Activated T-cell treated with anti-CD3 and anti-CD28 coated beads for 1 hour (primary cell): ENCODE measurements around the gene ARMC8.

Experiments
- DNase-seq: peaks from one replicate; pipeline ENCODE4 v3.0.0-alpha.2; 2020; ENCODE audit warnings: low read depth

Gene ARMC8

DNA sequence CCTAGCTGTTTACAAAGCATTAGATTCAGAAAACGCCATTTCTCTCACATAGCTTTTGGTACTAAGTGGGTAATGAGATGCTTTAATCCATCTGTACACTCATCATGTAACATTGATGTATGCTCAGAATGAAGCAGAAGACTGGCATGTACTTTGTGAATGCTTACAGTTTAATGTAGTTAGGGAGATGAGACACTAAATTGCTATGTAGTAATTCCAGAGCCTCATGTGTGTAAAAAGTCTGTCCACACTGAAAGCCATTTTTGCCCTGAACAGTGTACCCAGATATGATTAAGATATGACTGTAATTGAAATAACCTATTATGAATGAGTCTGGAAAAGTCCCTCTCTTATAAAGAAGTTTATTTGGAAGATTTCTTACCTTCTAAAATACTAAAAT lies 66.5 kb downstream of the ARMC8 start:
- no peak for DNase-seq

DNA sequence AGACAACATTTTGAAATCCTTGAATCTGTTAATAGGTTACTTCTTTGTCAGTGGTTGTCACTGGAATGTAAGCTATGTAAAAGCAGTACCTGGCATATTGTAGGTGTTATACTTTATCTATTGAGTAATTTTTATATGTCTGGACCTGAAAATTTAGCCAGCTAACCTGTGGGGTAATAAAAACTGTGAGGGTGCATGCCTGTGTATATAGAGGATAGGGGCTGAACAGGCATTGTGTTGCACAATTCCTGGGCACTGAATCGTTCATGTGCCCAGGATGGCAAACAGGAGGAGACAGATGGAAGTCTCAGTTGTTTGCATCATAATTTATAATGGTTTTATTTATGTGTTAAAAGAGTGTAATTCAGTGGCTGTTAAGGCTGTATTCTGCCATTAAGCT lies 67.1 kb downstream of the ARMC8 start:
- no peak for DNase-seq

DNA sequence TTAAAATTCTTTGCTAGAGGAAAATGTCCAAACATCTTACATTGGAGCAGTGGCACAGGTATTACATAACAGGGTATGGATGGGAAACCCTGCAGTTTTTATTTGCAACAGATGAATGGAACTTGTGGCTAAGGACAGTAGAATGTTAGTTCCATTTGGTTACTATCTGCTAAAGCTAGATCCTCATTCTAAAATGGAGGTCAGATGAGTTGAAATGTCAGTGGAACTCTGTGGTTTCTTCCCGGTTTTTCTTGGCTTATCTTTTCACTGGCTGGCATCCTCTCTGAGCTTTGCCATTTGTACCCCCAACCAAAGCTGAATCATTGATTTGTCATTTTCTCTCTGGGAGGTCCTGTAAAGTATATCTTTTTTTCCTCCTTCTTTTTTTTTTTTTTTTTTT lies 68.9 kb downstream of the ARMC8 start:
- DNase-seq = no peak

DNA sequence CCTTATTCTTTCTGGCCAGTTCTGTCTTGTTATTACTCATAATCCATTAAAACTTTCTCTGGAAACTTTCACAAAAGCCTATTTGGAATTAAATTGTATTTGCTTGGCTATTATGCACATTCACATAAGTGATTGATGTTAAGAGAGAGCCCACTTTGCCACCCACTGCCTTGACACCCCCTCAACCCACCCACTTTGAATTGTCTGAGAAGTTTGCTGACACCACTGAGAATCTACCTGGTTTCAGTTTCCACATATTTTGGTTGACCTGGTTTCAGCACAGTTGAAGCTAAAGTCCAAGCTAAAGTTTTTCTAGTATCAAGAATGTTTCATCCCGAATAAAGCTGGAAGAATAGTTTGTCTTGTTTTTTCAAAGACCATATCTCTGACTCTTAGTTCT lies 70.9 kb downstream of the ARMC8 start:
- DNase-seq = no peak

DNA sequence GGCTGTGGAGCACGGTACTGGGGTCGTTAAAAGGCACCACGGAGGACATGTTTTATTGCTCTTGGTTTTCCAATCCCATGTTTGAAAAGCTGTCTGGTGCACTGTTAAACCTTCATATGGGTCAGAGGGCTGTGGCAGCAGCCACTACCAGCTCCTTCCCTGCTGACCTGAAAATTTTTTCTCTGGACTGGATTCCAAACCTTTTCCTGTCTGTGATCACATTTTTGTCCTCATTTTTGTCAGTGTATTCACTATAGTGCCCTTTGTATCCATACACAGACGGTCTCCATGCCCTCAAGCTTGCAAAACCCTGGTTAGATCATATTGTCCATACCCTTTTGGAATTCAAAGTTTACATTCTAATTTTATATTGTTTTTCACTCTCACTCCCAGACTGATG lies 72.0 kb downstream of the ARMC8 start:
- no peak for DNase-seq

DNA sequence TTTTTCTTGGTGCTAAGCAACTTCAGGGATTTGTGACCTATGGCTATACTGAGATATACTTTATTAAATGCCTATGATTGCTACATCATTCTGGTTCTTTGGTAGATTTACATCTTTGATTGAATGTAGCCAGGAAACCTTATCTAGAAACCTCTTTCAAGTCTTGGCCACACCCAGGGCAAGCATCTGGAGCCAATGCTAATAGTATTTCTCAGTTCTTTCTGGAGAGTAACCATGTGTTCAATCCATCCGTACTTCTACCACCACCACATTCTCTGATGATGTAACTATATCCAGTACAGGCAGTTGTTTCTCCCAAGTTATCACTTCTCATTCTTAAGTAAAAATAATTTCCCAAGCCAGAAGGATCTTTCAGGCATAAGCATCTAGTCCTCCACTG lies 73.5 kb downstream of the ARMC8 start:
- DNase-seq = no peak

DNA sequence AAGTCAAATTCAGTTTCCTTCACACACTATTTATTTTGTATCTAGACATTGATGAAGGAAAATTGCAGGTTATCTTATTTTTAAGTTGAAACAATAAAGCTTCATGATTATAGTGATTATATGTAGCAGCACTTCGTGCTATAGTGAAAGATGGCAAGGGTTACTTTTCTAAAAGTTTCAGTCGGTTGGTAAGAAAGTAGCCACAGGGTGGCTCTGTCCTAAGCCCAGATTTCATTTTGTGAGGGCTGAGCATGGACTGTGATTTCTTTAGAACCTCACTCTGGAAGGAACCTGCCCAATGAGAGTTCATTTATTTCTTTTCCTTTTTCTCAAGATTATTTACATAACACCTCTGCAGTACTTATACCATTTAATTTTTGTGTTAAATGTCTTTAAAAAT lies 76.0 kb downstream of the ARMC8 start:
- DNase-seq = no peak

DNA sequence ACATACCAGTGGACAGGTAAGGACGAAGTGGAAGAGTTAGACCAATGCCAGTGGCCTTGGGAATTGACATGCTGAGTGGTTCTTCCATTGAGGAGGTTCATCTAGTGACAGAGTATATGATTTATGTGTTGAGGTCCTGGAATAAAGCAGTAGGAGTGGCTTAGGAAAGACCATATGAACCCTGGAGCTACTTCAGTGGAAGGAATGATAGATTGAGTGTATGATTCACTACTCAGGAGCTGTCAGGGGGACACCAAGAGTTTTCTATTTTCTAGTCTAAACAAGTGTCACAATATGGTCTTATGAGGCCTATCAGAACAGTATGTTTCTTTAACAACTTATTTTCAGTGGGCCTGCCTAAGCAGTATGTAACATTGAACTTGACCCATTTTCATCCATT lies 78.6 kb downstream of the ARMC8 start:
- no peak for DNase-seq

DNA sequence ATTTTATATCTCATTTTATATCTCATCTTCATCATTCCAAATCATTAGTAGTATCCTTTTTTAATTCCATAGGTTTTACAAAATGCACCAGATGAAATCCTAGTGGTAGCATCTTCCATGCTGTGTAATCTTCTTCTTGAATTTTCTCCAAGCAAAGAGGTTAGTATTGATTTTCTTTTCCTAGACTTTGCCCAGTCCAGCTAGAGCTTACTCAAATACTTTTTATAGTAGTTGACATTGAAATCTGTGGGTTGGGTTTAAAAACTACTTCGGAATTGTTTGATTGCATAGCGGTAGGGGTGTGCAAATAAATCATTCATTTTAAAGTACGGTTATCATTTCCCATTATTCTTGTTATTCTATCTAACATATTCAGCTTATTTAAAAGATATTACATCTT lies 80.0 kb downstream of the ARMC8 start:
- DNase-seq = no peak

DNA sequence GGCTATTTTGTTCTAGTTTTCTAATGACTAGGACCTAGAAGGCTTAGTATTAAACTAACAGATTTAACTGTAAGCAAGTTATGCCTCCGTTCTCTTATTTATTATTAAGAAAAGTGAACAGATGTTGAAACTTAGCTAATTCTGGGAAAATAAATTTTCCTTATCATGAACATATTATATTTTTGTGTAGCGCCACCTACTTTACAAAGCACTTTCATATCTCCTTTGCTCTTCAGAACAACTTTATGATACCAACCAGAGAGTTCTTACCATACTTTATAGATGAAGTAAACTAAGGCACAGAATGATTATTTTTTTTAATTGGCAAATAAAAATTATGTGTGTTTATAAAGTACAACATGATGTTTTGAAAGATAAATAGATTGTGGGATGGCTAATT lies 83.1 kb downstream of the ARMC8 start:
- DNase-seq = no peak

DNA sequence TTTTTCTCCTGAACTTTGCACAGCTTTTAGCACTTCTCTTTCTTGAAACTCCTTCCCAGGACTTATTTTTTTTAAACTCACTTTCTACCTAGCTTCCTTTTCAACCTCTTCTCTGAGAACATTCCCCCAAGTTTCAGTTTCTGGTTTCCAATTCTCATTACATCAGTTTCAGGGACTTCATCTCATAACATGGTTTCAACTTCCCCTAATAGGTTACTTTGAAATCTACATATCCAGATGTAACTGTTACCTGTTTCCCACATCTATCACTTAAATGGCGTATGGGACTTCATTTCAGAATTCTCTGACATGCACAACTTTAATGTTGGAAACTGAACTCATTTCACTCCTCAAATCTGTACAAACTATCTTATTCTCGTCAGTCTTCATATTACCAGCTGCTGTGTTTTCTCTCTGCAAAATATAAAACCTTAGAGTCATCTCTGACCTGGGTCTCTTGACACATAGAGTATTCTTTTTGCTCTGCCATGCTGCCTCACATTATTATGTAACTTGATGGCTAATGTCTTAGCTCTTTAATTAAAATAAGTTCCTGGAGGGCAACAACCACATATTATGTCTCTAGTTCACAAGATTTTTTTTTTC lies 84.2 kb downstream of the ARMC8 start:
- DNase-seq = no peak

DNA sequence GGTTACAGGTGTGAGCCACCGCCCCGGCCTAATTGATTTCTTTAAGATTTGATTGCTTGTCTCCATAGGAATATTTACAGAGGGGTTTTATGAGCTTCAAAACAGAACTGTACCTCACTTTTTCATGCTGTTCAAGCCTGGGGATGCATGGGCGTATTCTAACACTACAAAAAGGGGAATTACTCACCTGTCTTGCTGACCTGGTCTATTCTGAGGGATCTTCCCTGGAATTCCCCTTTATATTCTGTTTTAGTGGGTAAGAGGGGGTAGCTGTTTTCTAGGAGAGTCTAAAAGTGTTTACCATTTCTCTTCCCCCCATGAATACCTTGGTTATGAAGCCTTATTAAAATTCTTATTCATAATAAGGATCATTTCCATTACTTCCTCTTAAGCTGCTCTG lies 94.5 kb downstream of the ARMC8 start:
- no peak for DNase-seq

DNA sequence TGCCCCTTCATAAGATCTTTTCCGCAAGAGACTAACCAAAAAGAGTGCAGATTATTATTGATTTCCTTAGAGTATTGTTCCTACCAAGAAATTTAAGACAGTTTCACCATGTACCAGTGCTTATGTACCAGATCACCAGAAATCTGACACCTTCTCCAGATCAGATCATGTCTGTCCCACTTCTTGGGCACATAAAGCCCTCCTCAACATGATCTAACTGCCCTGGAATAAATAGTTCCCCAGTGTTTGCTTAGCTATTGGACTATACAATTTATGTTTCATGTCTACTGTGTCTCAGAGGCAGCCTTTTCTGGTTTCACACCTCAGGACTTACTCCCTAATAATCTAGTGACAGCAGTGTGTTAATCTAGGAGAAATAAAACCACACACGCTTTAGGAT lies 95.7 kb downstream of the ARMC8 start:
- no peak for DNase-seq

DNA sequence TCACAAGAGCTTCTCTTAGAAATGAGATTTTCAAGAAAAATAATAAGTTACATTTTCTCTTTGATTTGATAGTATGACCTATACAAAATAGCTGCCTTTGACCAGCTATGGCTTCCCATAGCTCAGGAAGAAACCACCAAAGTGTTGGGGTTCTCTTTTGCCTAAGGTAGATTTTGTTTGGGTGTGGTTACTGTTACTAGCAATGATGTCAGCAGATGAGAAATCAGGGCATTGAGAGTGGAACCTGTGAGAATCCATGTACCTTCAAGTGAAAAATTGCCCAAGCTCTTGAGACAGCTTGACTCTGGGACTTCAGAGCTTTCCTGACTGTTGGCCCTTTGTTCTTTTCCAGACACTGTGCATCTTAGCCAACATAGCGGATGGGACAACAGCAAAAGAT lies 97.0 kb downstream of the ARMC8 start:
- DNase-seq = no peak

DNA sequence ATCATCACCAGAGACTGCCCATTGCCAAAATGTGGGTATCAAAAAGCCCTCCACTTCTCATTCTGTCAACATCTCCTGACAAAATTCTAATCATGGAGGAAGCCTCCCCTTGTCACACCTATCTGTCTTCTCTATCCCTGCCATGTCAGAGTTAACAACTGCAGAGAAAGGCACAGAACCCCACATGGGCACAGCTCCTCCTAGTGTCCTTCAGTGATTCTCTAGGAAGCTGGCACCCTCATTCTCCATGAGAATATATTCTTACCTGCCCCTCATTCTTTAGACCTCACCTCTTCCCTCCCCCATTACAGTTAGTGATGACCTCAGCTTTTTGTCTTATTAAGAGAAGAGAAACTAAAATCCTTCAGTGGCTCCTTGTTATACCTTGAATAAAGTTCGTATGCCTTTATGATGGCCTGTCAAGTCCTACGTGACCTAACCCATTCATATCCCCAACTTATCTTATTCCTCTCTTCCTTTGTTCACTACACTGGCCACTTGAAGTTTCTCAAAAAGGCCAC lies 97.9 kb downstream of the ARMC8 start:
- DNase-seq = no peak

DNA sequence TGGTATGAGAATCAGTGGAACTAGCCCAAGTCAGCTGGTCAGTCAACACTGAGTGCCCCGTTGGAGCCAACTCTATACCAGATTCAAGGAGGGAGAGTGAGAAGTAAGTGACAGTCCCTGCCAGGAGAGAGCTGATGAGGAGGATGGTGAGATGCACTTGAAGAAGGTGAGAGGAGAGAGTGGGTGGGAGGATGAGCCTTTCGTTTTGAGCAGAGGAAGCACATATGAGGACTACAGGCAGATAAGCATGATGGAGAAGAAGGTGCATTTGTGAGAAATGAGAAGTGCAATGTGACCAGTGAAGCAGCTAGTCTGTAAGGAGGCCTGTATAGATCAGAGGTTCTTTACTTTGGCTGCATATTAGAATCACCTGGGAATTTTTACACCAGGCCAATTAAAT lies 102.2 kb downstream of the ARMC8 start:
- DNase-seq = no peak

DNA sequence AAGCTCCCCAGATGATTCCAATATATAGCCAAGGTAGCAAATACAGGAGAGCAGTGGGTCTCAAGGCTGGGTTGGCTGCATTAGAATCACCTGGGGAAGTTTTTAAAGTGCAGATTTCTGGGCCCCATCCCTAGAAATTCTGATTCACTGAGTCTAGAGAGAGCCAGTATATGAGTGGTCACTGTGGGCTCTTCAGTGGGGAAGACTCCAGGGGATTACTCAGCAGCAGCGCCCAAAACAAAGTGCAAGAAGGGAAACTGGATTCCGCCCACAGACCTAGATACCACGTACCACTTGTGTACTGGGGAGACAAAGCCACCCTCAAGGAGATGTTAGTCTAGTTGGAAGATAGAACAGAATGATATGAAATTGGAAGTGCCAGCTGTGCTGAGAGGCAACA lies 102.6 kb downstream of the ARMC8 start:
- no peak for DNase-seq

DNA sequence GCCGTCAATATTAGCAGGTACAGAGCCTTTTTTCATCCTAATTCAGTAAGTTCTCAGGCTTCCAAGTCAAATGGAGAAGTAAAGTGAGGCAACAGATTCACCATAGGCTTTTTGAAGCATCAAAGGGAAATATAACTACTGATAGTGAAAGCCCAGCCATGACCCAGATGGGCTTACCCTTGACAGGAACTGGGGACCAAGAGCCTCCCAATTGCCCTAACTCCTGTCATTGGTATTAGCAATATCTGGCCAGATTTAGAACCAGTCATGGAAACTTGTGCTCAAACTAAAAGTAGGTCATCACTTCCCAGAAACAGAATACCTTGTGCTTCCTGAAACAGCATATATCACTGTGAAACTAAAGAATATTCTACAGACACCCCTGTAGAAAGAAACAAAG lies 109.5 kb downstream of the ARMC8 start:
- DNase-seq = no peak

DNA sequence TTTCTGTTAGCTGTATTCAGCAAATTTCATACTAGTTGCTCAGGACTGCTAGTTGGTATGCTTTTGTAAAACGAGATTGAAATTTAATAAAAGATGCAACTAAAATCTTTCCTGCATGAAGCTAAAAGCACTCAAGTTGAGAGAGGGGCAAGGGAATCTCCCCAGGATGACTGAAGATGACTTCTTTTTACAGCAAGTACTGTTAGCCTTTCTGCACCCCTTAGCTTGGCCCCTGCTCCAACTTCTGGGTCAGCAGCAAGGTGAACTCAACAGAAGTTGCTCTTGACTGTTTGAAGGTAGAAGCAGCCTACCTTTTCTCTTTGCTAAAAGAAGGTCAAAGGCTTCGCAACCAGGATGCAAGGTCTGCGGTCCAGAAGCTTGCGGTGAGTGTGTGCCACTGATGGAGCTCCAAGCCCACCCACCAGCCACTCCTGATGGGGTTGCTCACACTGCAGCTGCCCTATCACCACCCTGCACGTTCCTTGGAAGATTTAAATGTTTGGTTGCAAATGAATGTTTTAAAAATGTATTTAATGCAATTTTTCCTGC lies 110.0 kb downstream of the ARMC8 start:
- no peak for DNase-seq

DNA sequence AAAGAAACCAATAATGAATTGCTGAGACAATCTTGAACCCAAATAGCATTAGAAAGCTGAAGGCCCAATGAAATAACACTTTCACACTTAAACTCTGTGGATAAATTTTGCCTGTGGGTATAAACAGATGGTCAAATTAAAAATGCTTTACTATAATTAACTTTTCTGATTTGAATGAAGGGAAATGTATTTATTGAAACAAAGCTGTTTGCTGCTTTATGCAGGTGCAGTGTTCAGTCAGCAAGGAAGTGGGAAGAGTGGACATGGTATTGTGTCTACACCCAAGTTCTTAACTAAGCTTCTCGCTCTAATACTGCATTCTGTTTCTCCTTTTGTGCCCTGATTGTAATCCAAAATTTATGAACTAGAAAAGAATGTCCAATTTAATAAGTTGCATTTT lies 110.8 kb downstream of the ARMC8 start:
- no peak for DNase-seq

DNA sequence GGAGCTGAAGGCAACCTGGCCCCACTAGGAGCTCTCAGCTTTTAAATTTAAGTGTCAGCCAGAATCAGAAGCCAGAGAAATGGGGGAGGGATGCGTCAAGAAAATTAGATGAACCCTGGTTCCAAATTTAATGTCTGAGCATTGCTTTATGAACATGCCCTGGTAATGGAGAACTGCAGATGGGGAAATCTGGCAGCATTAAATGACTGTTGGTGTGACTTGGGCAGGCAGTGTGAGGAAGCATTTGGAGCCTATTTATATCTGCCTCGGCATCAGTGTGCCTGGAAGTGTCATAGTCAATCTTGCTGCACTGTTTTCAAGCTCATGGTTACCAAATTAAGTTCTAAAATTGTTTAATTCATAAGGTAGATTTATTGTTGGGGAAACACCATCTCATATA lies 113.5 kb downstream of the ARMC8 start:
- no peak for DNase-seq

DNA sequence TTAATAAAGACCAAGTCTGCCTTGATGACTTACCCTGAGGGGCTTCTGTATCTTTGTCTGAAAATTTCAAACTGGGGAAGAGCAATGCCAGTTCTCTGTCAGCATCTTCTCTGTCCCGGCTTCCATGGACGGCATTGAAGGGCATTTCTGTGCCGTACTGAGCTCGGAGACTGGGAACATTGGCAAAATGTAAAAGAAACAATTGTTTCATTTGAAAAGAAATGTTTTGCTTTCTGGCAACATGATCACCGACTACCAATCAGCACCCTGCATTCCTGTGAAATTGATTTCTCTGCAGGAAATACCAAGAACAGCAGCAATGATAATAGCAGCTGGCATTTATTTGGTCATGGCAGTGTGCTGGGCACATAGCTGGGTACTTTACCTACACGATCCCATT lies 116.4 kb downstream of the ARMC8 start:
- DNase-seq = no peak

DNA sequence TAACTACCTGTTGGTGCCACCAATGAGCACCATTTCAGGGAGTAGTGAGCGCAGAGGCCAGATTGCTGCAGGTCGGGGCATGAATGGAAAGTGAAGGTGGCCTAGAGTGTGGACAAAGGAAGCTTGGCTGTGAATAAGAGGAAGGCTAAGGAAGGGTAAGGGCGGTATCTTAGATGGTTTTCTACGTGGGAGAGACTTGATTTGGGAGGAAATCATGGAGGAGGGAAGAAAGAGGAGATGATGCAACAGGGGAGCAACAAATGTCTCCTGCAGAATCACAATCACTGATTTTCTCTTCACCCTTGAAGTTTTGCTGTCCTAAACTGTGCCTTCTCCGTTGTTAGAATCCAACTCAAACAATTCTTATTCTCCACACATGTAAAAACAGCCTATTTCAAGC lies 120.8 kb downstream of the ARMC8 start:
- no peak for DNase-seq

DNA sequence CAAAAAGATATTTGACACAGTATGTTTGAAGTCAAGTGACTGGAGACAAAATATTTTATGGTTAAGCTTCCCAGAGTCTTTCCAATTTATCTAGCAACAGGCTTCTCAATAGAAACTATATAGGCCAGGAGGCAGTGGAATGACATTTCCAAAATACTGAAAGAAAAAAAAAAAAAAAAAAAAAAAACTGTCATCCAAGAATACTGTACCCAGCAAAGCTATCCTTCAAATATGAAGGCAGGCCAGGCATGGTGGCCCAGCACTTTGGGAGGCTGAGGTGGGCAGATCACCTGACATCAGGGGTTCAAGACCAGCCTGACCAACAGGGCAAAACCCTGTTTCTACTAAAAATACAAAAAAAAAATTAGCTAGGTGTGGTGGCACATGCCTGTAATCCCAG lies 121.7 kb downstream of the ARMC8 start:
- DNase-seq = no peak

DNA sequence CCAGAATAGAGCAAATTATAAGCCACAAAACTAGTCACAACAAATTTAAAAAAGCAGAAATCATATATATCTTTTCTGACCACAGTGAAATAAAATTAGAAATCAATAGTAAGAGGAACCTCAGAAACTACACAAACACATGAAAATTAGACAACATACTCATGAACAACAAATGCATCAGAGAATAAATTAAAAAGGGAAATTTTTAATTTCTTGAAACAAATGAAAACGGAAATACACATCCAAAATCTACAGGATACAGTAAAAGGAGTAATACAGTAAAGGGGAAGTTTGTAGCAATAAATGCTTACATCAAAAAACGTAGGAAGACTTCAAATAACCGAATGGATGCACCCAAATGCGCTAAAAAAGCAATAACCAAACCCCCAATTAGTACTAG lies 123.4 kb downstream of the ARMC8 start:
- DNase-seq = no peak
